OCI-M2 (cell line): ENCODE results near the gene ALPI.
"Not testable (repeated sequence)": the region's sequence is repeated elsewhere in the genome, so short reads cannot be mapped to it uniquely, and the experiment has no call there.

Source experiments
- DNase-seq: peaks from one replicate; lab custom pipeline; 2025; ENCODE audit not compliant: unreplicated experiment; lab: John Stamatoyannopoulos, UW

The ALPI gene

GRCh38 chr2:232455426-232456255, at the start of gene ALPI:
ALPI (plus strand) TSS chr2:232456153; CDS start chr2:232456200, 47 bp downstream.
- no peak for DNase-seq

GRCh38 chr2:232406556-232407310, 49.2 kb upstream of the ALPI start, which contains the start of gene ALPG:
ALPG (plus strand) TSS chr2:232406844; CDS start chr2:232406895, 51 bp downstream.
- no peak for DNase-seq

- not testable (repeated sequence) for DNase-seq
Observed at GRCh38 chr2:232407428-232408150, 48.4 kb upstream of the ALPI start.

- DNase-seq, result not testable (repeated sequence)
Observed at GRCh38 chr2:232408269-232408668, 47.7 kb upstream of the ALPI start.

- DNase-seq, result not testable (repeated sequence)
Observed at GRCh38 chr2:232409617-232410016, 46.3 kb upstream of the ALPI start.

- no peak for DNase-seq
Observed at GRCh38 chr2:232410238-232410900, 45.6 kb upstream of the ALPI start.

GRCh38 chr2:232411901-232412629, 43.9 kb upstream of the ALPI start:
- DNase-seq, result no peak

- no peak for DNase-seq
Observed at GRCh38 chr2:232412986-232413385, 43.0 kb upstream of the ALPI start.

- DNase-seq, result no peak
Observed at GRCh38 chr2:232415138-232415690, 40.7 kb upstream of the ALPI start.

GRCh38 chr2:232415736-232416520, 40.0 kb upstream of the ALPI start:
- DNase-seq, result no peak

- no peak for DNase-seq
Observed at GRCh38 chr2:232416521-232417470, 39.2 kb upstream of the ALPI start.

GRCh38 chr2:232417489-232417888, 38.5 kb upstream of the ALPI start:
- no peak for DNase-seq

- no peak for DNase-seq
Observed at GRCh38 chr2:232418056-232418455, 37.9 kb upstream of the ALPI start.

- DNase-seq, result no peak
Observed at GRCh38 chr2:232418466-232419244, 37.3 kb upstream of the ALPI start.

- no peak for DNase-seq
Observed at GRCh38 chr2:232419245-232420072, 36.5 kb upstream of the ALPI start.

- DNase-seq, result no peak
Observed at GRCh38 chr2:232420073-232420454, 35.9 kb upstream of the ALPI start.
